ENCODE measurements around the gene SEMA3F.
A peak's percentile ranks its signal among the peaks of the same experiment; 100 is the strongest.
"Not testable (repeated sequence)": the region's sequence is repeated elsewhere in the genome, so short reads cannot be mapped to it uniquely, and the experiment has no call there.

Gene SEMA3F

GRCh38 chr3:50228184-50228763, 73.2 kb downstream of the SEMA3F start:
- peaks cover 10% of the 10 kb centered on the region for H3K36me3 Mint-ChIP-seq
- not testable (repeated sequence) for ATAC-seq; DNase-seq (ENCODE audit: low spot score in 2 of 2); H3K9me3 Mint-ChIP-seq
- H3K4me3 Mint-ChIP-seq = peak overlapping the region; percentile 99
- peaks cover 53% of the 10 kb centered on the region for H3K4me1 Mint-ChIP-seq
- H3K27ac Mint-ChIP-seq = peak overlapping the region; percentile 95

GRCh38 chr3:50229490-50229889, 74.4 kb downstream of the SEMA3F start:
- Mint-ChIP-seq H3K36me3 (peaks cover 10% of the 10 kb centered on the region), H3K4me3 (peak overlapping the region; percentile 16), H3K9me3 (no peaks in the 10 kb centered on the region), H3K4me1 (peaks cover 58% of the 10 kb centered on the region), H3K27ac (peak overlapping the region; percentile 30)
- ATAC-seq = no peak
- DNase-seq (ENCODE audit: low spot score in 2 of 2) = no peak

DNA sequence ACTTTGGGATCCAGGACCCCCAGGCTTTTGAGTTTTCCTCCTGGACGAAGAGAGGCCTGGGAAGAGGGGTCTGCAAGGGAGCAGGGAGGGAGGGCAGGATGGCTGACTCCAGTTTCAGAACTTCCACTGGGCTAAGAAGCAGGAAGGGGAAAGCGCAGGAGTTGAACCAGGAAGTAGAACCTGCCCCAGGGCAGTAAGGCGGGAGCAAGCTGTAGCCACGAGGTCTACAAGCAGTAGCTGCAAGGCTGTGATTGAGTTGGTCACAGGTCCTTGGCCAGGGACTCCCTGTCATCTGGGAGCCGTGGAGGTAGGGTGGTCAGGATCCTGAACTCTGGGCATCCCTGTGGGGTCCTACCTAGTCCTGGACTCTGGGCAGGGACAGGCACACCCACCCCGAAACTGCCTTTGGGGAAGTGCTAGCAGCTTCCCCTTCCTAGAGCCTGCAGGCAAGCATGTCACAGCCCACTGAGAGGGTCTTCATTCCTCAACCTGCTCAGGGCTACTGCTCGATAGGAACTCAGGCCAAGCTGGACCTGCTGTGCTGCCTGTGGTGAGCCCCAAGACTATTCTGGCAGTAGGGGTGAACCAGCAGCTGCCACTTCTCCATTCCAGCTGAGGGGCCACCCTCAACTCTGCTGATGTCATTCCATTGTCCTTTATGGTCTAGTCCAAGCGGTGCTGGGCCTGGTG, 75.1 kb downstream of the SEMA3F start:
- peaks cover 58% of the 10 kb centered on the region for H3K4me1 Mint-ChIP-seq
- H3K27ac Mint-ChIP-seq = peak overlapping the region; percentile 30
- H3K36me3 Mint-ChIP-seq = peaks cover 10% of the 10 kb centered on the region
- DNase-seq (ENCODE audit: low spot score in 2 of 2) (no peak), ATAC-seq (no peak)
- H3K9me3 Mint-ChIP-seq = no peaks in the 10 kb centered on the region
- H3K4me3 Mint-ChIP-seq = no peak overlapping the region

GRCh38 chr3:50230794-50231125, 75.6 kb downstream of the SEMA3F start:
- Mint-ChIP-seq H3K27ac (no peak overlapping the region), H3K9me3 (no peaks in the 10 kb centered on the region), H3K4me1 (peaks cover 58% of the 10 kb centered on the region), H3K36me3 (peaks cover 10% of the 10 kb centered on the region), H3K4me3 (no peak overlapping the region)
- no peak for DNase-seq (ENCODE audit: low spot score in 2 of 2)
- no peak for ATAC-seq

GRCh38 chr3:50231581-50231980, 76.5 kb downstream of the SEMA3F start:
- ATAC-seq (no peak), DNase-seq (ENCODE audit: low spot score in 2 of 2) (no peak)
- no peak overlapping the region for H3K27ac Mint-ChIP-seq
- H3K9me3 Mint-ChIP-seq = no peaks in the 10 kb centered on the region
- peaks cover 8% of the 10 kb centered on the region for H3K36me3 Mint-ChIP-seq
- H3K4me3 Mint-ChIP-seq = no peak overlapping the region
- H3K4me1 Mint-ChIP-seq = peaks cover 53% of the 10 kb centered on the region

GRCh38 chr3:50232303-50232702, 77.2 kb downstream of the SEMA3F start:
- DNase-seq (ENCODE audit: low spot score in 2 of 2) (no peak), ATAC-seq (no peak)
- no peak overlapping the region for H3K4me3 Mint-ChIP-seq
- H3K9me3 Mint-ChIP-seq = no peaks in the 10 kb centered on the region
- H3K27ac Mint-ChIP-seq = no peak overlapping the region
- H3K36me3 Mint-ChIP-seq = peaks cover 11% of the 10 kb centered on the region
- peaks cover 52% of the 10 kb centered on the region for H3K4me1 Mint-ChIP-seq

GRCh38 chr3:50233176-50233575, 78.1 kb downstream of the SEMA3F start:
- Mint-ChIP-seq H3K4me3 (no peak overlapping the region), H3K9me3 (no peaks in the 10 kb centered on the region), H3K27ac (peak overlapping the region; percentile 76), H3K4me1 (peaks cover 50% of the 10 kb centered on the region), H3K36me3 (peaks cover 20% of the 10 kb centered on the region)
- DNase-seq (ENCODE audit: low spot score in 2 of 2) = no peak
- ATAC-seq = no peak

DNA sequence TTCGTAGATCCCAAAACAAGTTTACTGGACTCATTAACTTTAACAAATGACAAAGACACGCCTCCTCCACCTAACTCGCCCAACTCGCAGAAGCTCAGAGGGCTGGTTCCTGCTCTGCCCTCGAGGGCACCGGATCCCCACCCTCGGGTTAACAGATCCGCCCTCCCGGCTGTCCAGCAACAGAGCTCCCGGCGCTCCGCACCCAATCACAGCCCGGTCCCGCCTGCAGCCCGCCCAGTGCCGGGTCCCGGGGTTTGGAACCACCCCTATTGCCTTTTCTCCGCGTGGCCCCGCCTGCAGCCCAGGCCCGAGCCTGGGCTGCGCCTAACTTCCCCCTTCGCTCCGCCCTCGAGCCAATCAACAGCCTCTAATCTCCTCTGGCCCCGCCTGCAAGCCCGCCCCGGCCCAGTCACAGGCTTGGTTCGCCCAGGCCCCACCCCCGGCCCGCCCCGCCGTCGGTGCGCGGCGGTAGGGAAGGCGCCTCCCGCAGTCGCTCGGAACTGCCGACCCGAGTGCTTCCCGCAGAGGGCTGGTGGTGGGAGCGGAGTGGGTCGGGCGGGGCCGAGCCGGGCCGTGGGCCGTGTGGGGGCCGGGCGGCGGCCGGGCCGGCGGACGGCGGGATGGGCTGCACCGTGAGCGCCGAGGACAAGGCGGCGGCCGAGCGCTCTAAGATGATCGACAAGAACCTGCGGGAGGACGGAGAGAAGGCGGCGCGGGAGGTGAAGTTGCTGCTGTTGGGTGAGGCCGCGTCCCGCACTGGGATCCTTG, 80.8 kb downstream of the SEMA3F start, which contains the start of gene GNAI2:
GNAI2 (plus strand) TSS at position 489 of the 768 bp plus-strand sequence; CDS start at position 621, 132 bp downstream.
- Mint-ChIP-seq H3K4me3 (peak within 1 kb of the TSS; percentile 99), H3K27ac (peak within 1 kb of the TSS; percentile 94), H3K4me1 (peaks cover 58% of the 10 kb centered on the region), H3K36me3 (peaks cover 46% of the 10 kb centered on the region), H3K9me3 (no peaks in the 10 kb centered on the region)
- peak; percentile 91 to 98 for DNase-seq (ENCODE audit: low spot score in 2 of 2)
- peak; percentile 94 for ATAC-seq

GRCh38 chr3:50236484-50237132, 81.5 kb downstream of the SEMA3F start:
- H3K27ac Mint-ChIP-seq = peak overlapping the region; percentile 94
- peaks cover 65% of the 10 kb centered on the region for H3K4me1 Mint-ChIP-seq
- peaks cover 53% of the 10 kb centered on the region for H3K36me3 Mint-ChIP-seq
- no peaks in the 10 kb centered on the region for H3K9me3 Mint-ChIP-seq
- H3K4me3 Mint-ChIP-seq = peak overlapping the region; percentile 99
- DNase-seq (ENCODE audit: low spot score in 2 of 2) = no peak
- no peak for ATAC-seq

GRCh38 chr3:50237133-50237651, 82.1 kb downstream of the SEMA3F start:
- DNase-seq (ENCODE audit: low spot score in 2 of 2) = peak in 1 of 2 donors; percentile 76
- H3K27ac Mint-ChIP-seq = peak overlapping the region; percentile 94
- ATAC-seq = no peak
- H3K9me3 Mint-ChIP-seq = no peaks in the 10 kb centered on the region
- peaks cover 71% of the 10 kb centered on the region for H3K4me1 Mint-ChIP-seq
- peak overlapping the region; percentile 99 for H3K4me3 Mint-ChIP-seq
- H3K36me3 Mint-ChIP-seq = peaks cover 59% of the 10 kb centered on the region

DNA sequence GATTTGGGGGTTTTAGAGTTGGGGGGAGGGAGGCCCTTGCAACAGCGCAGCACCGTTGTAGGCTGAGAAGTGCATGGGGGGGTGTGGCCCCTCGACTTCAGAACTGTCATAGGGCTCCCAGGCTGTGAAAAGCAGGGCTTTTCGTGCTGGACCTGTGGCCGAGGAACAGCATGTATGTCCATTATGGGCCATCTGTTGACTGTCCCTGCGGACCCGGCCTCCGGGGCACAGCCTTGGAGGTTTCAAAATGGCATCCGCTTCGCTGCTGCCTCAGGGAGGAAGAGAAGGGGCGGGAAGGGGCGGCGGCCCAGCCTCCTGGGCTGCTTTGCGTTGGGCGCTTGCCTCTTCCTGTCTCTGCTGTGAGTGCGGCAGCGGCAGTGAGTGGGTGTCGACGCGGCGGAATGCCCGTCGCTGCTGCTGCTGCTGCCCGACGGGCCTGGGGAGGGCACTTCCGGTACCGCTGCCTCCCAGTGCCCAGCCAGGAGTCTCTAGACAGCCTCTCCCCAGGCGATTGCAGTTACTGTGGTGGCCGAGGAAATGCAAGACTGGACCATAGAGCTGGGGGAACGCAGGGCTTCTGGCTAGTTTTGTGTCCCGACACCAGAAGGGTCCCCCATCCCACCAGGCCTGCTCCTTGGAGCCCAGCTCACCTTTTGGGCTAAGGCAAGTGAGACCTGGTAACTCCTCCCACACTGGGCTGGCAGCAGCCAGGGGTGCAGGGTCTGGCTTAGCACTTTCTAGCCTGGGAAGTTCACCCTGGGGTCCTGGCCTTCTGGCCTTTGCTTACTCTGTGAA, 82.8 kb downstream of the SEMA3F start:
- DNase-seq (ENCODE audit: low spot score in 2 of 2) (peak; percentile 69 to 88), ATAC-seq (peak; percentile 68)
- H3K27ac Mint-ChIP-seq = peak overlapping the region; percentile 94
- H3K4me1 Mint-ChIP-seq = peaks cover 74% of the 10 kb centered on the region
- no peaks in the 10 kb centered on the region for H3K9me3 Mint-ChIP-seq
- H3K4me3 Mint-ChIP-seq = peak overlapping the region; percentile 99
- peaks cover 66% of the 10 kb centered on the region for H3K36me3 Mint-ChIP-seq

DNA sequence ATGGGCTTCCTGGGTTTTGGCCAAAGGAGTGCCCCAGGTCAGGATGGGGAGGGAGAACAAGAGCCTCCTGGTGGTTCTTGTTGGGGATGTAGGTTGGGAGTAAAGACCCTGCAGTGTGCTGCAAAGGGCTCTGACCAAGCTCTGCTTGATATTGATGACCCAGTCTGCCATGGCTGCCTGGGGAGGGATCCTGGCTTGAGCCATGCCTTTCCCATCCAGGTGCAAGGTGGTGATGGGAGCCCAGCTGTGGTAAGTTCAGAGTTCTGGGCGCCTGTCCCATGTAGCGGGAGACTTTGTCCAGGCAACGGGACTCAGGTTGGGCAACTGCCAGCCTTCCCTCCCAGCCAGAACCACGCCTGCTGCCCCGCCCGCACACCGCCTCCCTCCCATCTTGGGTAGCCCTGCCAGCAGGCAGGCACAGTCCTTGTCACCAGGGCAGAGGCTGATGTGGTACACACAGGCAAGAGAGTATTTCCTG, 83.5 kb downstream of the SEMA3F start:
- H3K4me1 Mint-ChIP-seq = peaks cover 72% of the 10 kb centered on the region
- peak overlapping the region; percentile 99 for H3K4me3 Mint-ChIP-seq
- H3K9me3 Mint-ChIP-seq = no peaks in the 10 kb centered on the region
- H3K27ac Mint-ChIP-seq = peak overlapping the region; percentile 94
- ATAC-seq (no peak), DNase-seq (ENCODE audit: low spot score in 2 of 2) (no peak)
- H3K36me3 Mint-ChIP-seq = peaks cover 70% of the 10 kb centered on the region
